ENCODE data around the gene COQ10B.

Gene COQ10B

DNA sequence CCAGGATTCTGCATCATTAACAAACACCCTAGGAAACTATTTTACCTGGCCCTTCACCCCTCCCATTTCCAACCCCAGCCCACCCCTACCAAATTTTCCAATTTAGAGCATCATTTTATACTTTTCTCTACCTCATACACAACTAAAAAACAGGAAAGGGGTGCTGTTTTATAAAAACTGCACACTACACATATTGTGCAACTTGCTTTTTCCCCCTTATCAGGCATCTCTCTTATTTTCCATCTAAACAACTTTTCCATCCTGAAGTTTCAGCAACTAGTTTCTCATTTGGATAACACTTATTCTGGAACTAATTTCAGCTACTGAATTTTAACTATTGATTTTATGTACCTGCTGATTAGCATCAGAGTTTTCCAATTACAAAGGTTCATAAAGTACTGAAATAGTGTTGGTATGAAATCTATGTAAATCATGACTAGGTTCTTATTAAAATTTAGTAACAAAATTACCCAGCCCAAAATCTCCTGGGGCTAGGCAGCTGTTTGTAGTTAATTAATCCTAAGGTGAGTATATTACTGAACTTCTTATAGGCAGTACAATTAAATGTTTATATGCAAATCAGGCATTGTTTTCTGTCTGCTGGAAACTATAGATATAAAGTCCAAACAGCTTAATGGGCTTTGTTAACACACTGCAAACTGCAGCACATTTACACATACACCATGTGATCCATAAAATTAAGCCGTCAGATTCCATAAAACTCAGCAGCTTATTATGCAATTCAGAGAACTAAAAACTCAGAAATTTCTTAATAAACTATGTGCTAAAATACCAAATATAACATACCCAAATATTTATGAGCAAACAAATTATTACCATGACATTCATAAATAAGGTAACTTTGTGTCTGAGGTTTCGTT lies 26.4 kb upstream of the COQ10B start:
- TF ChIP-seq, protein P1, sequence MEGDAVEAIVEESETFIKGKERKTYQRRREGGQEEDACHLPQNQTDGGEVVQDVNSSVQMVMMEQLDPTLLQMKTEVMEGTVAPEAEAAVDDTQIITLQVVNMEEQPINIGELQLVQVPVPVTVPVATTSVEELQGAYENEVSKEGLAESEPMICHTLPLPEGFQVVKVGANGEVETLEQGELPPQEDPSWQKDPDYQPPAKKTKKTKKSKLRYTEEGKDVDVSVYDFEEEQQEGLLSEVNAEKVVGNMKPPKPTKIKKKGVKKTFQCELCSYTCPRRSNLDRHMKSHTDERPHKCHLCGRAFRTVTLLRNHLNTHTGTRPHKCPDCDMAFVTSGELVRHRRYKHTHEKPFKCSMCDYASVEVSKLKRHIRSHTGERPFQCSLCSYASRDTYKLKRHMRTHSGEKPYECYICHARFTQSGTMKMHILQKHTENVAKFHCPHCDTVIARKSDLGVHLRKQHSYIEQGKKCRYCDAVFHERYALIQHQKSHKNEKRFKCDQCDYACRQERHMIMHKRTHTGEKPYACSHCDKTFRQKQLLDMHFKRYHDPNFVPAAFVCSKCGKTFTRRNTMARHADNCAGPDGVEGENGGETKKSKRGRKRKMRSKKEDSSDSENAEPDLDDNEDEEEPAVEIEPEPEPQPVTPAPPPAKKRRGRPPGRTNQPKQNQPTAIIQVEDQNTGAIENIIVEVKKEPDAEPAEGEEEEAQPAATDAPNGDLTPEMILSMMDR (IDR thresholded peaks at IDR 0.05): no peak

DNA sequence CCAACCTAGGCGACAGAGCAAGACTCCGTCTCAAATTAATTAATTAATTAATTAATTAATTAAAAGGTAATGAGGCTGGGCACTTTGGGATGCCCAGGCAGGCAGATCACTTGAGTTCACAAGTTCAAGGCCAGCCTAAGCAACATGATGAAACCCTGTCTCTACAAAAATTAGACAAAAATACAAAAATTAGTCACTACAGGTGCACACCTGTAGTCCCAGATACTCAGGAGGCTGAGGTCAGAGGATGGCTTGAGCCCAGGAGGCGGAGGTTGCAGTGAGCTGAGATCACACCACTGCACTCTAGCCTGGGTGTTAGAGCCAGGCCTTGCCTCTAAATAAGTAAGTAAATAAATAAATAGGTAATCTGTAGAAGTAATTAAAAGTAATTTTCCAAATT lies 25.4 kb upstream of the COQ10B start:
- TF ChIP-seq, protein P1 (IDR thresholded peaks at IDR 0.05): no peak

DNA sequence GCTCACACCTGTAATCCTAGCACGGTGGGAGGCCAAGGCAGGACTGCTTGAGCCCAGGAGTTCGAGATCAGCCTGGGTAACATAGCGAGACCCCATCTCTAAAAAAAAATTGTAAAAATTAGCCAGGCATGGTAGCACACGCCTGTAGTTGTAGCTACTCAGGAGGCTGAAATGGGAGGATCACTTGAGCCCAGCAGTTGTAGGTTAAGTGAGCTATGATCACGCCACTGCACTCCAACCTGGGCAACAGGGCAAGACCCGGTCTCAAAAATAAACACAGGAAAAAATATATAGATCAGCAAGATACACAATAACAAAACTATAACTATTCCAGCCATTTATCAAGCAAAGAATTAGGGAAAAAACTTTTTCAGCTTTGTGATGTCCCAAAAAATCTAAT lies 21.5 kb upstream of the COQ10B start:
- TF ChIP-seq, protein P1 (IDR thresholded peaks at IDR 0.05): no peak

DNA sequence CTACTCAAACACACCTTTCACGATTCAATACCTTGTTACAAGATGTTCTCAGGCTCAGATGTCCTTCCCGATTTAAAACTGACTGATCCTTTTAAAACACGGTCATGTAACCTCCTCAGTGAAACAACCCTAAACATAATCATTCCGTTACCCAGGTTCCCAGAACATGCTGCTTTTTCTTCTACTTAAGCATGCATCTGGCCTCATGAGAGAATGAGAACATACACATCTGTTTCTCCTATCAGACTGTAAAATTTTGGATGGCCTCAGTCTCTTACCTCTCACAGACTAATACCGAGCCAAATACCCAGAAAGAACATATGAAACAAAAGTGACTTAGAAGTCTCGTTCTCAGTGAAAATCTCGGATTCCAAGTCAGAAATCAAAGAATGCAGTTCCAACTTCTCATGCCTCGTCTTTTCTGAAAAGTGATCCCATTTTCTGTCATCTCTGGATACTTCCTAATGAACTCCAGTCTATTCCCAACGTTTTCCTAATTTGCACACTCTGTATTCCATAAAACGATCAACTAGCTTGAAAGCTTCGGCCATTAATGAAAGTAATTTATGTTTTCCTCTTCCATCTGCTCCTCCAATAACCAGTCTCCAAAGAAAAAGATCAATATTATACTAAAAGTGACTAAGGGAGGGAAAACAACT lies 19.4 kb upstream of the COQ10B start:
- TF ChIP-seq, protein P1 (IDR thresholded peaks at IDR 0.05): no peak

DNA sequence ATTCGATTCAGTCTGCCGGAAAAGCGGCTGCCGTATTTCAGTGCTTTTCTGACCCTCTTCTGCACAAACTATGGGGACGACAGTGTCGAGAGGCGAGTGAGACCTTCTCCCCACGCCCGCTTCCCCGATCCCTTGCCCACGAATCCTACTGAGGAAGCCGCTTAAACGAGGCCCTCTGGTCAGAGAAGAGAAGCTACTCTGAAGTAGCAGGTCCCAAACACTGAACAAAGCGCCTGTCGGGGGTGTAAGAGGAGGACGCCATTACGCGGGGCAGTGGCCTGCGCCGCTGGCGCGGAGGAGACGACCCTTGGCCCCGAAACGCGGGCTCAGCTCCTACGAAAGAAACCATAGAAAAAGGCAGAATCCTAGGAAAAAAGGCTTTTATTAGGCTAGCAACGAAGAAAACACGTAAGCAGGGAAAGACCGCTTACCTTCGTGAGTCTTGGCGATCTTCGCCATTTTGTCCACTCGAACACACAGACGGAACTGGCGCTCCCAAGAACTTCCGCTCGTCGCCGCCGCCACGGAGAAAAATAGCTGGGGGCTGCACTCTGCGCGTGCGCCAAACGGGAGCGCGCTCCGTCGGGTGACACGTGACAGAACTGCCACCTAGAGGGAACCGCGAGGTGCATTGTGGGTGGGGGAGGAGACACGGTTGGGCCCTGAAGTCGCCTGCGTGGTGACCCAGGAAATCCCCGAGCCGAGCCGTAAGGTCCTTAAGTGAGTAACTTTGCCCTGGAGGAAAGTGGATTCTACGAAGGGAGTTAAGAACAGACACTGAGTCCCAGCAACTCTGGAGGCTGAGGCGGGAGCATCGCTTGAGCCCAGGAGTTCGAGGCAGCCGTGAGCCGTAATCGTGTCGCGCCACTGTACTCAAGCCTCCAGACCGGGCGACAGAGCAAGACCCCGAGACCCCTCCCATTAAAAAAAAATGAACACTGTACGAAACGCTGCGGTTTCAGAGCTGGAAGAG lies 18.5 kb upstream of the COQ10B start, which contains the start of gene SF3B1:
Gene SF3B1 (minus strand): TSS at position 488 of the 973 bp plus-strand sequence. CDS start 29 bp downstream, at position 459.
- TF ChIP-seq, protein P1 (IDR thresholded peaks at IDR 0.05): no peak

DNA sequence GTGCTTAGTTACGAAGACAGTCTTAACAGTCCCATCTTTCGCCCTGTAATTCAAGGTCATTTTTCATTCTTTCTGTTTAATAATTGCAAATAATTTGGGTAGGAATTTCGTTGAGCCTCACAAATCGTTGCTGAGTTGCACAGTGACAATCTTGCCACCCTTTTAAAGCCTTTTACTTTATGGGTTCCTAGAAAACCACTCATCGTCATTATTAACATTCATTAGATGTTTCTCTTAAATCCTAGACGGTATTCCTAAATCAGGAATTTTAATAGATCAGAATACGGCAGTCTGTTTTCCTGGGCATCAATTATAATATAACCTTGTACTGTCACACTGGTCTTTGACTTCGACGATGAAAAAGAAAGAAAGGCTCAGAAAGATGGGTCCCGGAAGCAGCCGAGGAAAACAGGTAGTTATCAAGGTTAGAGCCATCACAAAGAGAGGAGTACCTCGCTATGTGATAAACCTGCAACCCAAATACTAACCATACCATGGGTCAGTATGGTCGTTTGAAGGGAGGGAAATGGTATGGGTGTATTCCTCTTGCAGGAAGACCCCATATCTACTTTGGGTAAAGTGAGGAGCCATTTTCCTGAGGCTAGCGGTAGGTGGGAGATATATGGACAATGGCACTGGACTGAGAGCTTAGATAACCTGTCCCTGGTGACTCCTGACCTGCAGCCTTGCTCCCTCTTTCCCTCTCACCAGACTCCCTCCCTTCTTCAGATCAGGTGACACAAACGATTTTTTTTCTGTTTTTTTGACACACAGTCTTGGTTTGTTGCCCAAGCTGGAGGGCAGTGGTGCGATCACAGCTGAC lies 17.5 kb upstream of the COQ10B start:
- TF ChIP-seq, protein P1 (IDR thresholded peaks at IDR 0.05): no peak
